Activated effector memory CD4-positive, alpha-beta T cell treated with Interleukin-2 at 50 U/mL for 16 hours (primary cell): ENCODE measurements around the gene CEP20.
A peak's percentile ranks its signal among the peaks of the same experiment; 100 is the strongest.
"Not testable (repeated sequence)": the region's sequence is repeated elsewhere in the genome, so short reads cannot be mapped to it uniquely, and the experiment has no call there.

Source experiments
- DNase-seq: peaks from one replicate; pipeline ENCODE4 v3.0.0-alpha.2; 2020

The CEP20 gene

GRCh38 chr16:15888072-15888976 lies at the start of gene CEP20:
CEP20 (minus strand) TSS chr16:15888603; CDS start chr16:15888585, 18 bp downstream.
- peak; percentile 99 for DNase-seq

- not testable (repeated sequence) for DNase-seq
Measured at GRCh38 chr16:15936809-15937208, 48.4 kb upstream of the CEP20 start.

- DNase-seq: no peak
Measured at GRCh38 chr16:15934991-15935390, 46.6 kb upstream of the CEP20 start.

GRCh38 chr16:15933781-15934180 lies 45.4 kb upstream of the CEP20 start:
- no peak for DNase-seq

GRCh38 chr16:15932939-15933338 lies 44.5 kb upstream of the CEP20 start:
- DNase-seq: no peak

GRCh38 chr16:15928261-15929104 lies 40.1 kb upstream of the CEP20 start:
- no peak for DNase-seq

- DNase-seq: no peak
Measured at GRCh38 chr16:15925631-15926030, 37.2 kb upstream of the CEP20 start.

- no peak for DNase-seq
Measured at GRCh38 chr16:15924996-15925395, 36.6 kb upstream of the CEP20 start.

GRCh38 chr16:15919331-15919730 lies 30.9 kb upstream of the CEP20 start:
- DNase-seq: no peak

- DNase-seq: not testable (repeated sequence)
Measured at GRCh38 chr16:15918314-15918713, 29.9 kb upstream of the CEP20 start.

GRCh38 chr16:15916323-15916722 lies 27.9 kb upstream of the CEP20 start:
- DNase-seq: no peak

- no peak for DNase-seq
Measured at GRCh38 chr16:15915555-15916081, 27.2 kb upstream of the CEP20 start.

- no peak for DNase-seq
Measured at GRCh38 chr16:15913046-15913698, 24.8 kb upstream of the CEP20 start.

- DNase-seq: no peak
Measured at GRCh38 chr16:15911198-15911597, 22.8 kb upstream of the CEP20 start.

- no peak for DNase-seq
Measured at GRCh38 chr16:15907863-15908478, 19.6 kb upstream of the CEP20 start.

GRCh38 chr16:15906439-15906838 lies 18.0 kb upstream of the CEP20 start:
- DNase-seq: no peak

GRCh38 chr16:15903960-15904359 lies 15.6 kb upstream of the CEP20 start:
- no peak for DNase-seq

GRCh38 chr16:15900901-15901500 lies 12.6 kb upstream of the CEP20 start:
- DNase-seq: no peak

GRCh38 chr16:15900357-15900756 lies 12.0 kb upstream of the CEP20 start:
- no peak for DNase-seq

- DNase-seq: no peak
Measured at GRCh38 chr16:15899538-15900100, 11.2 kb upstream of the CEP20 start.

GRCh38 chr16:15898654-15899053 lies 10.3 kb upstream of the CEP20 start:
- DNase-seq: no peak

- DNase-seq: no peak
Measured at GRCh38 chr16:15897834-15898254, 9.4 kb upstream of the CEP20 start.
